Adrenal gland (tissue), 12 donors: ENCODE results near the gene HSD17B1. TPM values are rescaled to one million over a fixed set of nuclear protein-coding genes. Genes with fewer than 3 reads are reported as not detected.

Experiments
- DNase-seq, 7 donors: peaks; one replicate each; pipeline ENCODE4 v3.0.0-alpha.2; 2019 to 2020
- H3K27ac ChIP-seq, 5 donors: fragments of 200-600 bp; sonication (generic) in 4 of 5; 1 replicate in 3 of 5; 2 replicates in 2 of 5; pipeline versions ENCODE4 v1.5.1 to v1.8.0; 2016 to 2020; ENCODE audit warnings: mild to moderate bottlenecking in 1 of 5
- H3K27me3 ChIP-seq: fragments of 200-600 bp; 2 replicates; pipeline ENCODE4 v1.8.0; 2021
- H3K36me3 ChIP-seq, 2 donors: fragments of 200-600 bp; replicated peaks in 1 of 2; 1 replicate in 1 of 2; 2 replicates in 1 of 2; pipeline versions ENCODE4 v1.5.1 to v1.8.0; 2018 to 2022
- H3K4me1 ChIP-seq, 2 donors: fragments of 200-600 bp; replicated peaks in 1 of 2; 1 replicate in 1 of 2; 2 replicates in 1 of 2; pipeline versions ENCODE4 v1.5.1 to v1.8.0; 2018 to 2021
- H3K4me3 ChIP-seq, 4 donors: fragments of 200-600 bp; sonication (generic) in 3 of 4; one replicate each; pipeline ENCODE4 v1.5.1; 2016 to 2018
- H3K9me3 ChIP-seq, 3 donors: fragments of 200-600 bp; sonication (generic) in 1 of 3; replicated peaks in 1 of 3; 1 replicate in 2 of 3; 2 replicates in 1 of 3; pipeline versions ENCODE4 v1.5.1 to v1.8.0; 2016 to 2021
- CTCF ChIP-seq, 6 experiments: fragments of 450-650 bp in 4 of 6; fragments of 200-600 bp in 2 of 6; sonication (generic) in 1 of 6; IDR thresholded peaks; 1 replicate in 5 of 6; 2 replicates in 1 of 6; pipeline versions ENCODE4 v1.5.1 to v1.8.0; 2016 to 2021; ENCODE audit warnings: antibody characterized with exemption in 6 of 6, mild to moderate bottlenecking in 2 of 6, moderate library complexity in 1 of 6
- POLR2A ChIP-seq, 2 donors: fragments of 450-650 bp; IDR thresholded peaks; one replicate each; pipeline ENCODE4 v1.6.1; 2017; ENCODE audit warnings: antibody characterized with exemption in 2 of 2, mild to moderate bottlenecking in 2 of 2, moderate library complexity in 1 of 2
- WGBS, 4 donors: extraction: QIAGEN DNeasy Blood & Tissue Kit in 2 of 4; methylation state at CpG; one replicate each; pipeline versions ENCODE4 v1.1.5 to v1.1.7; 2013 to 2017; 5-methylcytosine and 5-hydroxymethylcytosine counted together
- intact Hi-C, 2 donors: fragments of 100-400 bp; cut with DNase I; formaldehyde crosslinking; loops; one replicate each; pipeline versions ENCODE4 v1.14.1 to v1.15.0; 2022 to 2023
- polyA plus RNA-seq, 3 donors: library from polyadenylated mRNA; stranded (reverse); fragments of 200-250 nt in 2 of 3; fragments of 350-450 nt in 1 of 3; fragmentation: Illumina TruSeq in 1 of 3; extraction: RNeasy Lipid Tissue Mini Kit (QIAGEN cat#74804) in 1 of 3; gene quantifications; one replicate each; pipeline ENCODE4 v1.2.3, GENCODE V29; 2013 to 2014
- total RNA-seq, 9 donors: library from RNA; depleted of rRNA in 4 of 9; stranded (reverse); fragments of >200 nt in 4 of 9; fragments of 120-200 nt in 1 of 9; fragmentation: NEBNext Ultra II Directional in 1 of 9; extraction: Animal tissue kit (Norgen Biotek cat#: 25700) in 1 of 9; gene quantifications; one replicate each; pipeline versions ENCODE4 v1.1.0 to v1.2.4, GENCODE V29; 2013 to 2023
- donor health status: healthy with polysubstance abuse.
- donor health status: Bipolar disorder and iron deficiency.
- donor health status: DM: yes; HTN: yes; CAD: no.
- donor health status: DM: no; HTN: no; CAD: no.
- donor health status: DM: no; HTN: no; CAD: no.
- donor health status: DM: yes; HTN: yes; CAD: no.

Gene HSD17B1
- total and polyA plus RNA-seq, 12 donors: 0.22 to 7.6 (median 2.1) TPM

DNA sequence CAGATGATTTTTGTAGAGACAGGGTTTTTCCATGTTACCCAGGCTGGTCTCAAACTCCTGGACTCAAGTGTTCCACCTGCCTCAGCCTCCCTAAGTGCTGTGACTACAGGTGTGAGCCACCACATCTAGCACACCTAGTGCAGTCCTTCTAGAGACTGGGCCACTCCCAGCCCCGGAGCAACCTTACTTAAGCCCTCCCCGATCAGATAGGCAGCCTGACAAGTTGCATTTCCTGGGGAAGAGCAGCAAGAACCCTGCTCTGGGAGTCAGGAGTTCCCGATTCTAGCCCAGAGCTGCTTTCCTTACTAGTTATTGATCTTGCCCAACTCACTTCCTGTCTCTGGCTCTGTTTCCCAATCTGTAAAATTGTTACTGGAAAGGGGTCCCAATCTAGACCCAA lies 23.7 kb upstream of the HSD17B1 start:
- DNase-seq: no peak
- no peaks in the 10 kb centered on the region for H3K9me3 ChIP-seq
- TF ChIP-seq CTCF (IDR thresholded peaks at IDR 0.05) (no peak), POLR2A (IDR thresholded peaks at IDR 0.05) (no peak)
- peaks cover 23 to 38% of the 10 kb centered on the region in 2 donors for H3K4me1 ChIP-seq
- WGBS, 4 donors: 43 to 83% (median 59%) methylated on average over 2 to 3 of the region's 3 CpGs
- no peaks in the 10 kb centered on the region for H3K36me3 ChIP-seq
- H3K27ac ChIP-seq: no peak overlapping the region
- H3K4me3 ChIP-seq: no peak overlapping the region
- intact Hi-C loops: loop anchor here in 1 of 2 donors (10.0 kb wide), 1 partner anchor 214 kb away; no protein-coding TSS in a partner anchor
- H3K27me3 ChIP-seq: no peaks in the 10 kb centered on the region

DNA sequence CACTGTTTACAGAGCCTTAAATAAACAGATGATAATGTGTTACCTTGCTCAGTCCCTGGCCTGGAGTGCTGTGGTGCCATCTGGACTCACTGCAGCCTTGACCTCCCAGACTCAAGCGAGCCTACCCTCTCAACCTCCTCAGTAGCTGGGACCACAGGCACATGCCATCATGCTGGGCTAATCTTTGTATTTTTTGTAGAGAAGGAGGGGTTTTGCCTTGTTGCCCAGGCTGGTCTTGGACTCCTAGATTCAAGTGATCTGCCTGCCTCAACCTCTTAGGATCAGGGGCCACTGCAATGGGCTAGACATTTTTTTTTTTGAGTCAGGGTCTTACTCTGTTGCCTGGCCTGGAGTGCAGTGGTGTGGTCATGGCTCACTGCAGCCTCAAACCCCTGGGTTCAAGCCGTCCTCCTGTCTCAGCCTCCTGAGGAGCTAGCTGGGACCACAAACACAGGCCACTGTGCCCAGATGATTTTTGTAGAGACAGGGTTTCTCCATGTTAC lies 21.7 kb upstream of the HSD17B1 start:
- Histone ChIP-seq H3K27ac (peak overlapping the region in 3 of 5 donors; percentile 69 to 95 (median 81)), H3K4me1 (peaks cover 16 to 33% of the 10 kb centered on the region in 2 donors)
- 43 to 84% (median 68%) methylated on average over 2 of the region's 2 CpGs for WGBS, 4 donors

DNA sequence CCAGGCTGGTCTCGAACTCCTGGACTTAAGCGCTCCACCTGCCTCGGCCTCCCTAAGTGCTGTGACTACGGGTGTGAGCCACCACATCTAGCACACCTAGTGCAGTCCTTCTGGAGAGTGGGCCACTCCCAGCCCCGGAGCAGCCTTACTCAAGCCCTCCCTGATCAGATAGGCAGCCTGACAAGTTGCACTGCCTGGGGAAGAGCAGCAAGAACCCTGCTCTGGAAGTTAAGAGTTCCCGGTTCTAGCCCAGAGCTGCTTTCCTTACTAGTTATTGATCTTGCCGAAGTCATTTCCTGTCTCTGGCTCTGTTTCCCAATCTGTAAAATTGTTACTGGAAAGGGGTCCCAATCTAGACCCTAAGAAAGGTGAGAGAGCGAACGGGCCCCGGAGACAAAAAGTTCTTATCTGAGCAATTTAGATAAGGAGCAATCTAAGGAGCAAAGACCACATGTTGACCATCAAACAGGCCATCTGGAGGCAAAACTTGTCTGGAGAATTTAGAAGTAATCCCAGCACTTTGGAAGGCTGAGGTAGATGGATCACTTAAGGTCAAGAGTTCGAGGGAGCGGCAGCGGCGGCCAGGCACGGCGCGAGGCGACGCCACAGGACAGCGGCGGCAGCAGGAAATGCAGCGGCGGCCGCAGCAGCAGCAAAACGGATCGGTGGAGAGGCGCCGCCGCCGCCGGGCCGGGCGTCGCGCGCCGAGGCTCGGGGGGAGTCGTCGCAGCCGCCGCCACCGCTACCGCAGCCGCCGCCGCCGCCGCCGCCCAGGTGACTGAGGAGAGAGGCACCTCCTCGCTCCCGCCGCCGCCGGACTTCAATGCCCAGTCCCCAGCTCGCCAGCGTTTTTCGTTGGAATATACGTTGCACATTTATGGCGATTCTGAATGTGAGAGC lies 21.0 kb upstream of the HSD17B1 start:
- TF ChIP-seq CTCF (IDR thresholded peaks at IDR 0.05) (peak in 4 of 6 experiments; percentile 48 to 70 (median 60)), POLR2A (IDR thresholded peaks at IDR 0.05) (peak; percentile 21 to 66)
- intact Hi-C loops: no loop called here
- peak overlapping the region in 4 of 5 donors; percentile 69 to 95 (median 75) for H3K27ac ChIP-seq
- H3K4me1 ChIP-seq: peaks cover 10 to 27% of the 10 kb centered on the region in 2 donors
- no peaks in the 10 kb centered on the region for H3K27me3 ChIP-seq
- peak overlapping the region in 2 of 4 donors; percentile 24 to 63 for H3K4me3 ChIP-seq
- H3K9me3 ChIP-seq: no peaks in the 10 kb centered on the region
- no peaks in the 10 kb centered on the region for H3K36me3 ChIP-seq
- DNase-seq: peak in 6 of 7 donors; percentile 64 to 85 (median 75)
- WGBS, 4 donors: 11 to 28% (median 21%) methylated on average over 15 to 60 of the region's 60 CpGs

More for the DNA sequence above, 21.7 kb upstream of the HSD17B1 start:
- TF ChIP-seq POLR2A (IDR thresholded peaks at IDR 0.05) (no peak), CTCF (IDR thresholded peaks at IDR 0.05) (no peak)
- intact Hi-C loops: no loop called here
- Histone ChIP-seq H3K36me3 (no peaks in the 10 kb centered on the region), H3K27me3 (no peaks in the 10 kb centered on the region), H3K9me3 (no peaks in the 10 kb centered on the region), H3K4me3 (no peak overlapping the region)
- DNase-seq: peak in 1 of 7 donors; percentile 23
